ENCODE results near the gene PCARE. TPM values are rescaled to one million over a fixed set of nuclear protein-coding genes. Genes with fewer than 3 reads are reported as not detected.
A peak's percentile ranks its signal among the peaks of the same experiment; 100 is the strongest.

The PCARE gene
- total RNA-seq, 2 donors from 2014 or later, result 0.09 TPM; not detected in 1

DNA sequence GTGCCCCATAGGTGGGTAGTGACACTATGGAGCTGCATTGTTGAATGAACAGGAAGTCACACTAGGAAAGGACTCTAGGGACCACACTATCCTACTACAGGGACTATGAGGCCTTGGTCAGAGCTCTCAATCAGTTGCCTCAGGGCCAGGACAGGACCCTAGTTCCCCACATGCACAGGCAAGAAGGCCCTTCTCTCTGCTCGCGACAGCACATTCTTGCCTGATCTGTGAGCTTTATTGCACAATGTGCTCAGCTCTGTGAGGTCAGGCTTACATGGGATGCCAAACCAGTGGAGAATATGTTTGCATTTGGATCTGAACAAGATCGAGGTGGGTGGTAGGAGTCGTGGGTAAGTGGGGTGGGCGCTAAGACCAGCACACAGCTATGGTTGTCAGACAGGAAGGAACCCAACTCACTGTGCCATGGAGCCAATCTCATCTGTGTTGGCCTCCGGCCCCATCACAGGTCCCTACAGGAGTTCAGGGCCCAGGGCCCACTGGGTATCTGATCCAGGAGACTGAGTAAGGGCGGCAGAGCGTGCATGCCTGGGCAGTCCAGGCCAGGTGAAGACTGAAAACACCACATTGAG lies 8.0 kb downstream of the PCARE start:
- H3K4me3 Mint-ChIP-seq, result no peak overlapping the region

DNA sequence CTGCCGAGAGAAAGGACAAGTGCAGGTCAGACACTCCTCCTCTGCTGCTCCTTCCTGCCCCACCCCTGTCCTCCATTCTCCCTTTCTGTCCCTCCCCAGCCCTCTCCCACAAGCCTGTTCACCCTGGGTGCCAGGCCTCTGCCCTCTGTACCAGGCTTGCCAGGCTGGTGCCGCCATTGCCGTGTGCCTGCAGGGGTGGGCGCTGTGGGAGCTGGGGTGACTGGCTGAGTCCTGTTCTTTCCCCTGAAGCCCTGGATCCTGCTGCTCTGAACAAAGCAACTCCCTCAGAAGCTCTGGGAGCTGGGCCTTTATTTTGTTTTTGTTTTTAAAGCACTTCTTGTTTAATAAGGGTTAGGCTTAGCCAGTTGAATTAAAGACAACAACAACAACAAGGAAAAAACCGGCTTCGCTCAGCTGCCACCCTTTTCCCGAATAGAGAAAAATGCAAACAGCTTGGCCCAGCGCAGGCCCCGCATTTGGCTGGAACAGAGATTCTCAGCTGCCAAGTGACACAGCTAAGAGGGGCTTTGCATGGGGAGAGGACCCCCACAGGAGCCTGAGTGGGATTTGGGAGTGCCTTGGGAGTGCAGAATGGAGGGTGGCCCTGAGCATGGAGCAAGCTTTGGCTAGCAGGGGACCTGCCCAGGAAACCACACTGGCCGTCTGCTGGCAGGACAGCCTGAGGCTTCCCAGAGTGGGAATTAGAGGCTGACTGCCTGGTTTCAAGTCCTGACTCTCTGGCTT lies 9.1 kb downstream of the PCARE start:
- TF ChIP-seq, protein P1, sequence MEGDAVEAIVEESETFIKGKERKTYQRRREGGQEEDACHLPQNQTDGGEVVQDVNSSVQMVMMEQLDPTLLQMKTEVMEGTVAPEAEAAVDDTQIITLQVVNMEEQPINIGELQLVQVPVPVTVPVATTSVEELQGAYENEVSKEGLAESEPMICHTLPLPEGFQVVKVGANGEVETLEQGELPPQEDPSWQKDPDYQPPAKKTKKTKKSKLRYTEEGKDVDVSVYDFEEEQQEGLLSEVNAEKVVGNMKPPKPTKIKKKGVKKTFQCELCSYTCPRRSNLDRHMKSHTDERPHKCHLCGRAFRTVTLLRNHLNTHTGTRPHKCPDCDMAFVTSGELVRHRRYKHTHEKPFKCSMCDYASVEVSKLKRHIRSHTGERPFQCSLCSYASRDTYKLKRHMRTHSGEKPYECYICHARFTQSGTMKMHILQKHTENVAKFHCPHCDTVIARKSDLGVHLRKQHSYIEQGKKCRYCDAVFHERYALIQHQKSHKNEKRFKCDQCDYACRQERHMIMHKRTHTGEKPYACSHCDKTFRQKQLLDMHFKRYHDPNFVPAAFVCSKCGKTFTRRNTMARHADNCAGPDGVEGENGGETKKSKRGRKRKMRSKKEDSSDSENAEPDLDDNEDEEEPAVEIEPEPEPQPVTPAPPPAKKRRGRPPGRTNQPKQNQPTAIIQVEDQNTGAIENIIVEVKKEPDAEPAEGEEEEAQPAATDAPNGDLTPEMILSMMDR (conservative IDR thresholded peaks at IDR 0.05), result no peak
- H3K4me3 Mint-ChIP-seq, result no peak overlapping the region
- no peak overlapping the region for H3K27ac Mint-ChIP-seq
- no peaks in the 10 kb centered on the region for H3K27me3 Mint-ChIP-seq (ENCODE audit: insufficient read depth)
- peaks cover 23% of the 10 kb centered on the region for H3K4me1 Mint-ChIP-seq
- peaks cover 3% of the 10 kb centered on the region for H3K4me1 ChIP-seq (ENCODE audit: control insufficient read depth, insufficient read depth, low read length)
- H3K9me3 Mint-ChIP-seq, result no peaks in the 10 kb centered on the region
- no peak overlapping the region for H3K27ac ChIP-seq (ENCODE audit: low read depth, low read length)
- DNase-seq, result peak; percentile 40
- no peaks in the 10 kb centered on the region for H3K27me3 ChIP-seq (ENCODE audit: control insufficient read depth, insufficient read depth, low read length, poor library complexity, severe bottlenecking)
- no peak overlapping the region for H3K9ac ChIP-seq (ENCODE audit: extremely low read depth, low read length, poor library complexity, severe bottlenecking)
- no peaks in the 10 kb centered on the region for H3K36me3 Mint-ChIP-seq (ENCODE audit: low read depth)
- no peak overlapping the region for H3K4me3 ChIP-seq (ENCODE audit: low read length)
- WGBS, 2 experiments (ENCODE audit: insufficient coverage in 1 of 2, insufficient read length in 1 of 2), result 87 to 90% methylated on average over 6 to 10 of the region's 10 CpGs
- H3K36me3 ChIP-seq (ENCODE audit: control insufficient read depth, insufficient read depth, low read length), result no peaks in the 10 kb centered on the region
- H3K9me3 ChIP-seq (ENCODE audit: control insufficient read depth, low read length), result no peaks in the 10 kb centered on the region

More for the DNA sequence above, 8.0 kb downstream of the PCARE start:
- TF ChIP-seq, protein P1 (conservative IDR thresholded peaks at IDR 0.05), result no peak
- H3K36me3 ChIP-seq (ENCODE audit: control insufficient read depth, insufficient read depth, low read length), result no peaks in the 10 kb centered on the region
- no peak for DNase-seq
- Mint-ChIP-seq H3K27me3 (ENCODE audit: insufficient read depth) (peaks cover 4% of the 10 kb centered on the region), H3K27ac (peak overlapping the region; percentile 37), H3K36me3 (ENCODE audit: low read depth) (no peaks in the 10 kb centered on the region), H3K9me3 (no peaks in the 10 kb centered on the region), H3K4me1 (peaks cover 22% of the 10 kb centered on the region)
- H3K27ac ChIP-seq (ENCODE audit: low read depth, low read length), result no peak overlapping the region
- H3K27me3 ChIP-seq (ENCODE audit: control insufficient read depth, insufficient read depth, low read length, poor library complexity, severe bottlenecking), result no peaks in the 10 kb centered on the region
- no peaks in the 10 kb centered on the region for H3K9me3 ChIP-seq (ENCODE audit: control insufficient read depth, low read length)
- H3K4me1 ChIP-seq (ENCODE audit: control insufficient read depth, insufficient read depth, low read length), result peaks cover 3% of the 10 kb centered on the region
- WGBS, 2 experiments (ENCODE audit: insufficient coverage in 1 of 2, insufficient read length in 1 of 2), result 88 to 97% methylated on average over 6 to 8 of the region's 8 CpGs
- no peak overlapping the region for H3K4me3 ChIP-seq (ENCODE audit: low read length)
- H3K9ac ChIP-seq (ENCODE audit: extremely low read depth, low read length, poor library complexity, severe bottlenecking), result no peak overlapping the region

DNA sequence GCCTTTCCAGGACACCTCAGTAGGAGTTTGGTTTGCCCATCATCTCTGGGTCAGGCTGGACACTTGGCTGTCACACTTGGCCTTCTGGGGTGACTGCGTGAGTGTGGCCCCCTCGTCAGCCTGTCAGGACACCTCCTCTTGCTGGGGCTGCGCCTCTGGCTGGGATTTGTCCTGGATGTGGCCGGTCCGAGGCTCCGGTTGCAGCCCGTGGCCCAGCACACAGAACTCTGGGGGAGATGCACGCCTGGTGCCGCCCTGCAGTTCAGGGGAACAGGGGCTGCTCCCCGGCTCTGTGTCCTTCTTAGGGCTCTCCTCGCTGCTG lies 9.6 kb downstream of the PCARE start:
- no peak overlapping the region for H3K4me3 Mint-ChIP-seq
- no peak for DNase-seq

More for the DNA sequence above, 9.6 kb downstream of the PCARE start:
- WGBS, 2 experiments (ENCODE audit: insufficient coverage in 1 of 2, insufficient read length in 1 of 2), result 85 to 94% methylated on average over 9 to 11 of the region's 11 CpGs
- no peaks in the 10 kb centered on the region for H3K36me3 ChIP-seq (ENCODE audit: control insufficient read depth, insufficient read depth, low read length)
- Mint-ChIP-seq H3K36me3 (ENCODE audit: low read depth) (no peaks in the 10 kb centered on the region), H3K27ac (no peak overlapping the region), H3K4me1 (peaks cover 28% of the 10 kb centered on the region), H3K27me3 (ENCODE audit: insufficient read depth) (peaks cover 2% of the 10 kb centered on the region), H3K9me3 (no peaks in the 10 kb centered on the region)
- TF ChIP-seq, protein P1 (conservative IDR thresholded peaks at IDR 0.05), result no peak
- no peak overlapping the region for H3K27ac ChIP-seq (ENCODE audit: low read depth, low read length)
- H3K9ac ChIP-seq (ENCODE audit: extremely low read depth, low read length, poor library complexity, severe bottlenecking), result no peak overlapping the region
- peaks cover 3% of the 10 kb centered on the region for H3K4me1 ChIP-seq (ENCODE audit: control insufficient read depth, insufficient read depth, low read length)
- H3K27me3 ChIP-seq (ENCODE audit: control insufficient read depth, insufficient read depth, low read length, poor library complexity, severe bottlenecking), result no peaks in the 10 kb centered on the region
- H3K4me3 ChIP-seq (ENCODE audit: low read length), result no peak overlapping the region
- H3K9me3 ChIP-seq (ENCODE audit: control insufficient read depth, low read length), result no peaks in the 10 kb centered on the region

All from endodermal cell (in vitro differentiated cells).